ENCODE data around the gene TSPAN11. TPM values are rescaled to one million over a fixed set of nuclear protein-coding genes. Genes with fewer than 3 reads are reported as not detected.

The TSPAN11 gene
- total and polyA plus RNA-seq, 2 of the 4 experiments (the other 2 are of a cell fraction), result 0.18 to 0.26 TPM

DNA sequence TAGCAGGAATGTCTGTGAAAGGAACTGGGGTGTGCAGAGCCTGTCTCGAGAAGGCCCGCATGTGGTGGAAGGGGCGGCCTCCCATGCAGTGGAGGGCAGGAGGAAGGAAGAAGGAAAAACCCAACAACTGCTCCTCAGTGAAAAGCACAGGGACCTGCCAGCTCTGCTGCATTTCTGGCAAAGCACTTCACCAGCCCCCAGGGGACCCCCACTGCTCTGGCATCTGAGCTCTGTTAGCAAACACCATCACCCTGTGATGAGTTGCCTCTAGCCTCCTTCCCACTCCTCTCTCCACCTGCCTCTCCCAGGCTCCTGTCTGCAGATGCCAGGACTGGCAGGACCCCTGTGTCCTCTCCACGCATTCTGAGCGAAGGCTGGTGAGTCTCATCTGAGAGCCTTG, 78.1 kb downstream of the TSPAN11 start:
- Histone ChIP-seq H2BK5ac (ENCODE audit: low read depth, low read length, poor library complexity, severe bottlenecking) (no peak overlapping the region), H3K4me1 (ENCODE audit: control insufficient read depth, insufficient read depth, low read length) (peaks cover 11% of the 10 kb centered on the region), H3K27me3 (ENCODE audit: control insufficient read depth, insufficient read depth, low read length) (peaks cover 1% of the 10 kb centered on the region; the same call in 1 of the 2 replicates), H2BK120ac (ENCODE audit: low read depth, low read length) (no peak overlapping the region), H3K23ac (ENCODE audit: low read depth, low read length) (no peak overlapping the region), H3K4ac (ENCODE audit: low read depth, low read length) (no peak overlapping the region), H2AFZ (replicated peaks; ENCODE audit: low read length, poor library complexity) (no peak overlapping the region), H3K9me3 (ENCODE audit: control insufficient read depth, insufficient read depth, low read length) (no peaks in the 10 kb centered on the region), H3K36me3 (ENCODE audit: control insufficient read depth, insufficient read depth, low read length) (no peaks in the 10 kb centered on the region), H2BK15ac (ENCODE audit: low read depth, low read length) (no peak overlapping the region), H3K27ac (ENCODE audit: insufficient read depth, low read length) (no peak overlapping the region), H3K56ac (ENCODE audit: extremely low read depth, insufficient read depth, low read length) (no peak overlapping the region), H2BK20ac (ENCODE audit: low read depth, low read length) (no peak overlapping the region), H3K79me1 (ENCODE audit: low read depth in 1 of 2, low read length in 2 of 2) (no peaks in the 10 kb centered on the region), H2AK9ac (replicated peaks; ENCODE audit: low read depth, low read length, poor library complexity) (no peak overlapping the region), H3K4me2 (ENCODE audit: low read depth, low read length) (no peak overlapping the region), H2AK5ac (ENCODE audit: low read depth, low read length) (no peak overlapping the region), H4K8ac (ENCODE audit: low read depth in 2 of 2, low read length in 2 of 2) (no peak overlapping the region), H4K91ac (ENCODE audit: insufficient read depth, low read depth, low read length) (no peak overlapping the region), H3K9me1 (ENCODE audit: insufficient read depth, low read length) (peaks cover 24% of the 10 kb centered on the region; the same call in 1 of the 2 replicates), H3K4me3 (ENCODE audit: insufficient read depth, low read depth, low read length) (no peak overlapping the region), H3K14ac (replicated peaks; ENCODE audit: low read depth, low read length) (no peak overlapping the region), H4K20me1 (ENCODE audit: insufficient read depth, low read length) (no peaks in the 10 kb centered on the region; the same call in 1 of the 2 replicates), H3K9ac (ENCODE audit: low read depth, low read length) (no peak overlapping the region), H3K18ac (ENCODE audit: low read depth, low read length) (no peak overlapping the region), H4K5ac (ENCODE audit: low read depth, low read length) (no peak overlapping the region)
- POLR2A ChIA-PET (ENCODE audit: unreplicated experiment), result no interaction called here
- ATAC-seq (ENCODE audit: low read depth), result no peak
- in situ Hi-C loops (cut with MboI; ENCODE audit: low sequenced_read_pairs), result no loop called here
- intact Hi-C loops (cut with micrococcal nuclease), result no loop called here
- dilution Hi-C loops (cut with HindIII; ENCODE audit: low sequenced_read_pairs, unreplicated experiment), result no loop called here
- no TSS peak for BruUV-seq (replicated peaks)
- TF ChIP-seq RAD21 (IDR thresholded peaks at IDR 0.05; ENCODE audit: low read length) (no peak), FOS (IDR thresholded peaks at IDR 0.05; ENCODE audit: low read depth, low read length) (no peak), SMC3 (IDR thresholded peaks at IDR 0.05; ENCODE audit: low read depth, low read length) (no peak), RFX5 (IDR thresholded peaks at IDR 0.05; ENCODE audit: low read depth, low read length) (no peak), MAFK (IDR thresholded peaks at IDR 0.05; ENCODE audit: low read depth, low read length) (no peak), USF2 (IDR thresholded peaks at IDR 0.05; ENCODE audit: low read depth, low read length) (no peak), ELK1 (IDR thresholded peaks at IDR 0.05; ENCODE audit: borderline replicate concordance, low read depth, low read length) (no peak), POLR2A (IDR thresholded peaks at IDR 0.05; ENCODE audit: low read depth, low read length) (no peak), CEBPB (IDR thresholded peaks at IDR 0.05; ENCODE audit: low read depth, low read length) (no peak), MXI1 (IDR thresholded peaks at IDR 0.05; ENCODE audit: borderline replicate concordance, low read depth, low read length) (no peak), BHLHE40 (IDR thresholded peaks at IDR 0.05; ENCODE audit: low read depth, low read length) (no peak), NFE2L2 (IDR thresholded peaks at IDR 0.05; ENCODE audit: low read depth, low read length) (no peak), RCOR1 (IDR thresholded peaks at IDR 0.05; ENCODE audit: insufficient replicate concordance, low read length) (no peak), CHD1 (IDR thresholded peaks at IDR 0.05; ENCODE audit: low read depth, low read length) (no peak), MAZ (IDR thresholded peaks at IDR 0.05; ENCODE audit: borderline replicate concordance, low read depth, low read length) (no peak)
- TF ChIP-seq, protein P1, sequence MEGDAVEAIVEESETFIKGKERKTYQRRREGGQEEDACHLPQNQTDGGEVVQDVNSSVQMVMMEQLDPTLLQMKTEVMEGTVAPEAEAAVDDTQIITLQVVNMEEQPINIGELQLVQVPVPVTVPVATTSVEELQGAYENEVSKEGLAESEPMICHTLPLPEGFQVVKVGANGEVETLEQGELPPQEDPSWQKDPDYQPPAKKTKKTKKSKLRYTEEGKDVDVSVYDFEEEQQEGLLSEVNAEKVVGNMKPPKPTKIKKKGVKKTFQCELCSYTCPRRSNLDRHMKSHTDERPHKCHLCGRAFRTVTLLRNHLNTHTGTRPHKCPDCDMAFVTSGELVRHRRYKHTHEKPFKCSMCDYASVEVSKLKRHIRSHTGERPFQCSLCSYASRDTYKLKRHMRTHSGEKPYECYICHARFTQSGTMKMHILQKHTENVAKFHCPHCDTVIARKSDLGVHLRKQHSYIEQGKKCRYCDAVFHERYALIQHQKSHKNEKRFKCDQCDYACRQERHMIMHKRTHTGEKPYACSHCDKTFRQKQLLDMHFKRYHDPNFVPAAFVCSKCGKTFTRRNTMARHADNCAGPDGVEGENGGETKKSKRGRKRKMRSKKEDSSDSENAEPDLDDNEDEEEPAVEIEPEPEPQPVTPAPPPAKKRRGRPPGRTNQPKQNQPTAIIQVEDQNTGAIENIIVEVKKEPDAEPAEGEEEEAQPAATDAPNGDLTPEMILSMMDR (conservative IDR thresholded peaks at IDR 0.05; ENCODE audit: low read depth, low read length), result no peak
- DNase-seq, result no peak
- CTCF ChIA-PET, result no interaction called here
- WGBS, 2 experiments (ENCODE audit: extremely low coverage in 2 of 2, insufficient read length in 1 of 2), result no CpG with 5 or more reads among the region's 5 CpGs

Data from IMR-90 (cell line).